Aorta (tissue), 5 donors: Measurements from ENCODE around the gene SLC16A1. TPM values are rescaled to one million over a fixed set of nuclear protein-coding genes. Genes with fewer than 3 reads are reported as not detected.
A peak's percentile ranks its signal among the peaks of the same experiment; 100 is the strongest.

ENCODE experiments used
- ATAC-seq: fragments of 200-7000 bp; cut with Tn5 transposase; one replicate; pipeline ENCODE4 v1.9.1; 2022; ENCODE audit warnings: moderate library complexity; ENCODE audit not compliant: low FRiP score
- DNase-seq, 2 donors: peaks; one replicate each; pipeline ENCODE4 v3.0.0-alpha.2; 2020
- H3K27ac ChIP-seq, 2 donors: one replicate each; pipeline ENCODE4 v1.5.1; 2013; ENCODE audit warnings: low read length in 2 of 2, mild to moderate bottlenecking in 2 of 2, moderate library complexity in 2 of 2, control low read depth in 1 of 2, inconsistent platforms in 1 of 2, low read depth in 1 of 2
- H3K27me3 ChIP-seq, 2 donors: one replicate each; pipeline ENCODE4 v1.6.1; 2013; ENCODE audit warnings: control low read depth in 1 of 2, low read length in 1 of 2, mild to moderate bottlenecking in 1 of 2, moderate library complexity in 1 of 2; ENCODE audit not compliant: insufficient read depth in 2 of 2, control insufficient read depth in 1 of 2
- H3K36me3 ChIP-seq, 2 donors: one replicate each; pipeline ENCODE4 v1.6.1; 2013; ENCODE audit warnings: control low read depth in 1 of 2, low read length in 1 of 2, mild to moderate bottlenecking in 1 of 2; ENCODE audit not compliant: insufficient read depth in 2 of 2, control insufficient read depth in 1 of 2
- H3K4me1 ChIP-seq, 2 donors: one replicate each; pipeline ENCODE4 v1.6.1; 2013; ENCODE audit warnings: low read length in 2 of 2, control low read depth in 1 of 2, mild to moderate bottlenecking in 1 of 2, moderate library complexity in 1 of 2; ENCODE audit not compliant: insufficient read depth in 2 of 2, control insufficient read depth in 1 of 2
- H3K4me3 ChIP-seq, 2 donors: one replicate each; pipeline ENCODE4 v1.5.1; 2013; ENCODE audit warnings: low read length in 2 of 2, control low read depth in 1 of 2, mild to moderate bottlenecking in 1 of 2
- H3K9me3 ChIP-seq: one replicate; pipeline ENCODE4 v1.6.1; 2013; ENCODE audit warnings: mild to moderate bottlenecking, low read length; ENCODE audit not compliant: control insufficient read depth
- WGBS, 2 donors: extraction: QIAGEN DNeasy Blood & Tissue Kit; methylation state at CpG; one replicate each; pipeline ENCODE4 v1.1.7; 2013; 5-methylcytosine and 5-hydroxymethylcytosine counted together
- intact Hi-C, 2 donors: fragments of 100-400 bp; cut with DNase I; formaldehyde crosslinking; loops; one replicate each; pipeline versions ENCODE4 v1.14.2 to v1.15.0; 2022
- polyA plus RNA-seq, 2 donors: library from polyadenylated mRNA; stranded (reverse); fragments of 200-250 nt; gene quantifications; one replicate each; pipeline ENCODE4 v1.2.3, GENCODE V29; 2013
- total RNA-seq, 2 donors: library from RNA; stranded (reverse); fragmentation: NEBNext Ultra II Directional; extraction: Animal tissue kit (Norgen Biotek cat#: 25700); gene quantifications; one replicate each; pipeline ENCODE4 v1.2.1, GENCODE V29; 2021
- donor health status: healthy with polysubstance abuse.
- donor health status: Bipolar disorder and iron deficiency.
- donor health status: DM: no; HTN: no; CAD: no.
- donor health status: DM: no; HTN: no; CAD: no.
- donor health status: DM: yes; HTN: yes; CAD: no.

SLC16A1 gene
- total and polyA plus RNA-seq, 4 donors = 3.0 to 32.4 (median 19.7) TPM

DNA sequence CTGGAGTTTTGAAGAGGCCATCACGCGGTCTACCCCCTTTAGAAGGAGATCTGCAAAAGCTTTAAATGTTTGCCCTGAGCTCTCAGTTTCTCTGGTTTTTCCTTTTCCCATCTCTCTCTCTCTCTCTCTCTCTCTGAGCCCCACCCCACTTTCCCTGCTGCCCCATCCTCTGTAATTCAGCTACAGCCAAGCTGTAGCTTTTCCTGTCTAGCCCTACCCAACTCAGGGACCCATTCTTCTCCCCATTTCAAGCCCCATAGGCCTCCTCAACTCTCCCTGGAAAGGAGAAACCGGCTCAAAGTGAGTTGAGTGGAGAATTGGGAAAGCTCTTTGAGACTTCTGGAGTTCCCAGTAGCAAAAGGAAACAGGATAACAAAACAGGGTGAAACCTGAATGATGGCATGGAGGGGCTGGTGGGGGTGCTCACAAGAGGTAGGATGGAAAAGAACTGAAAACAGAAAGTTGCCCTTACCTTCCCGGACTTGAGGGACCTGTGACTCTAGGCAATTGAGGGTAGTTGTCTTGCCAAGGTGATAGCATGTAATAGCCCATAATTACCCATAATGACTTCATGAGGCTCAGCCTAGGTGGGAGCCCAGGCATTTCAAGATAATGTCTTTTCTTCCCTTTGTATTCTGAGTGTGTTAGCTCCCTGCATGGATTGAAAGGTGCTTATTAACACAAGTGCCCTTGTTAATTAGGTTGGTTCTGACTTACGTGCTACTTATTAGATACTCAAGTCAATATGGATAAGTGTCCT lies 84.9 kb downstream of the SLC16A1 start:
- H3K4me1 ChIP-seq = no peaks in the 10 kb centered on the region
- intact Hi-C loops = no loop called here
- no peaks in the 10 kb centered on the region for H3K9me3 ChIP-seq
- no peak for ATAC-seq
- whole genome bisulfite sequencing, 2 donors = 88 to 89% methylated on average over 5 of the region's 5 CpGs
- H3K27ac ChIP-seq = no peak overlapping the region
- no peaks in the 10 kb centered on the region for H3K36me3 ChIP-seq
- DNase-seq = peak in 1 of 2 donors; percentile 7
- H3K27me3 ChIP-seq = no peaks in the 10 kb centered on the region
- no peak overlapping the region for H3K4me3 ChIP-seq

DNA sequence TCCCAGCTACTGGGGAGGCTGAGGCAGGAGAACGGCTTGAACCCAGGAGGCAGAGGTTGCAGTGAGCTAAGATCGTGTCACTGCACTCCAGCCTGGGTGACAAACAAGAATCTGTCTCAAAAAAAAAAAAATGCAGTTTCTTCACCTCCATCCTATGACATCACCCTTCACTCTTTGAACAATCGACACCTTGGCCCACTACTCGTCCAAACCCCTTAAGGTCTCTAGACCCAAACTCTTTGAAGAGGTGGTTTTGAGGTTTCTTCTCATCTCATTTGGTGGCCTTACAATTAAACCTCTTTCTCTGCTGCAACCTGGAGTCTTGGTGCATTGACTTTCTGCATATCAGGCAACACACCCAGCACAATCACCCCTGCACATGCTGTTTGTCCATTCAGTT lies 86.1 kb downstream of the SLC16A1 start:
- Histone ChIP-seq H3K27ac (no peak overlapping the region), H3K36me3 (no peaks in the 10 kb centered on the region), H3K4me3 (no peak overlapping the region), H3K4me1 (no peaks in the 10 kb centered on the region), H3K9me3 (no peaks in the 10 kb centered on the region), H3K27me3 (no peaks in the 10 kb centered on the region)
- ATAC-seq (no peak), DNase-seq (no peak)
- intact Hi-C loops = no loop called here
- WGBS, 2 donors = 91 to 94% methylated on average over 4 of the region's 4 CpGs

DNA sequence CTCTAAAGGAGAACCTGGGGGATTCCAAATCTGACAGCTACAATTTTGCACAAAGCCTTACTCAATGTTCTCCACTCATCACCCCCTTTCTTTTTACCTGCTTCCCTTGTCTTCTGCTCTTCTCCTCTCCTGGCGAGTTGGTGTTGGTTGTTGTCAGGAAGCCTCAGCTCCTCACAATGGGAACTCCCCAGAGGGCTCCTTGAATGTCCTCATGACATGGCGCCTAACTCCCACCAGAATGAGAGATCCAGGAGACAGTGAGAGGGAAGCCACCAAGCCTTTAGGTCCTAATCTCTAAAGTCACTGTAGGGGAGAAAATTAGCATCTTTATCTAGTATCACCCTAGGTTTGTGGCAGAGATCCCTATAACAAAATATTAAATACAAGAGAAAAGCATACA lies 87.8 kb downstream of the SLC16A1 start:
- intact Hi-C loops = no loop called here
- no peaks in the 10 kb centered on the region for H3K27me3 ChIP-seq
- no peaks in the 10 kb centered on the region for H3K36me3 ChIP-seq
- ATAC-seq (no peak), DNase-seq (no peak)
- no peak overlapping the region for H3K27ac ChIP-seq
- H3K4me1 ChIP-seq = no peaks in the 10 kb centered on the region
- H3K4me3 ChIP-seq = no peak overlapping the region
- 89 to 95% methylated on average over 2 of the region's 2 CpGs for WGBS, 2 donors
- H3K9me3 ChIP-seq = no peaks in the 10 kb centered on the region

DNA sequence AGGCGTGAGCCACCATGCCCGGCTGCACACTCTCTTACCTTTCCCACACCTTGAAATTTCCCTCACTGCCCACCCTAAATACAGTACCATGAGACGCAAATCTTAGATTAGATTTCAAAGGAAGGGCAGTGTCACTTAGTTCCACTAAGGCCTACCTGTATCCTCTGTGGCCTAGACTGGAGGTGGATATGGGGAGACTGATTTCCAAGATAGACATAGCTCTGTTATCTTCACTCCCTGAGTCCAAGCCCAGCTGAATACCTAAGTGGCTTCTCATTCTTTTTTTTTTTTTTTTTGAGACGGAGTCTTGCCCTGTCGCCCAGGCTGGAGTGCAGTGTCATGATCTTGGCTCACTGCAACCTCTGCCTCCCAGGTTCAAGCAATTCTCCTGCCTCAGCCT lies 89.0 kb downstream of the SLC16A1 start:
- WGBS, 2 donors = 98% methylated on average over 5 of the region's 5 CpGs
- no peak for ATAC-seq
- intact Hi-C loops = no loop called here

DNA sequence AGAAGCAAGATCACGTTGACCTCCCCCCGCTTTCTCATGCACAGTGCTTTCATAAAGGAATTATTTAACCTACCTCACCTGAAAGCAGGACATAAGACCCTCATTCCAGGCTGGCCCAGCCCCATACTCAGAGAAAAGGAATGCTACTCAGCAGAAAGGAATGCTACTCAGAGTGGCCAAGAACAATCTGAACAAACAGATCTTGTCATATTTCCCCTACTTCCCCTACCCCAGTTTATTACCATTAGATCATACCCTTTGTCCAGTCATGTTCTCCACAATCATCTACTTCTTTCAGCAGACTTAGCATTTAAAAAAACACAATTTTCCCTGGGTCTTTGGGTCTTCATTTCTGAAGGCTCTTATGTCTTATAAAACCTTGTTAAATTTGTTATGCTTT lies 89.8 kb downstream of the SLC16A1 start:
- Histone ChIP-seq H3K4me1 (no peaks in the 10 kb centered on the region), H3K4me3 (no peak overlapping the region), H3K36me3 (no peaks in the 10 kb centered on the region), H3K27me3 (no peaks in the 10 kb centered on the region), H3K9me3 (no peaks in the 10 kb centered on the region), H3K27ac (no peak overlapping the region)
- ATAC-seq (no peak), DNase-seq (peak in 1 of 2 donors; percentile 8)
- intact Hi-C loops = no loop called here
- 91% methylated on average over 2 of the region's 2 CpGs for WGBS, 2 donors

More for the DNA sequence above, 89.0 kb downstream of the SLC16A1 start:
- H3K36me3 ChIP-seq = no peaks in the 10 kb centered on the region
- H3K27ac ChIP-seq = no peak overlapping the region
- H3K4me1 ChIP-seq = no peaks in the 10 kb centered on the region
- peak in 1 of 2 donors; percentile 31 for DNase-seq
- H3K4me3 ChIP-seq = no peak overlapping the region
- H3K9me3 ChIP-seq = no peaks in the 10 kb centered on the region
- H3K27me3 ChIP-seq = no peaks in the 10 kb centered on the region

DNA sequence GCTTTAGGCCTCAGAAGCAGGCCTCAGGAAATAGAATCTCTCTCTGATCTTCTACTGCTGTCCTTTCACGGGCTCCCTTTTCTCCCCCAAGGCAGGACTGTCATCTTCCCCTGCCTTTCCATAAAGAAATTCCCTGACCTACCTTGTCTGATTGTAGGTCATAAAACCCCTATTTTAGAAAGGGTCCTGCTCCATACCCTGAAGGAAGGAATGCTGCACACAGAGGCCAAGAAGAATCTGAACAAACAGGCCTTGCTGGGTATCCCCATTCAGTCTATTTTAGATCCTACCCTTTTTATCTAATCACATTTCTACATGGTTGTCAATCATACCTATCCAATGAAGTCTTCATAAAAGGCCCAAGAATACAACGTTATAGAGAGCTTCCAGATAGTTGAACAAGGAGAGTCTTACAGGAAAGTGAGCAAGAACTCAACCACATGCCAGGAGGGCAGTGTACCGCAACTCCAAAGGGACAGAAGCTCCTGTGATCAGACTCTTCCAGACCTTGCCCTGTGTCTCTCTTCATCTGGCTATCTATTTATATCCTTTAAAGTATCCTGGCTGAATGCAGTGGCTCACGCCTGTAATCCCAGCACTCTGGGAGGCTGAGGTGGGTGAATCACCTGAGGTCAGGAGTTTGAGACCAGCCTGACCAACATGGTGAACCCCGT lies 93.1 kb downstream of the SLC16A1 start:
- intact Hi-C loops = no loop called here
- Histone ChIP-seq H3K9me3 (no peaks in the 10 kb centered on the region), H3K4me1 (no peaks in the 10 kb centered on the region), H3K27me3 (no peaks in the 10 kb centered on the region), H3K27ac (no peak overlapping the region), H3K4me3 (no peak overlapping the region), H3K36me3 (no peaks in the 10 kb centered on the region)
- ATAC-seq (no peak), DNase-seq (no peak)
- WGBS, 2 donors = 88 to 94% methylated on average over 5 of the region's 5 CpGs

Other genes starting within 250 kb of the SLC16A1 start
- 100 to 1,000 TPM; 269 to 316 TPM for gene RHOC, start 249.1 kb downstream of the SLC16A1 start, total RNA-seq
- gene RHOC, start 249.1 kb downstream of the SLC16A1 start, polyA plus RNA-seq = 100 to 1,000 TPM; 433 to 540 TPM
- gene PPM1J, start 240.9 kb downstream of the SLC16A1 start, total RNA-seq = 1 to 10 TPM; 3.7 to 4.3 TPM
- gene PPM1J, start 240.9 kb downstream of the SLC16A1 start, polyA plus RNA-seq = 1 to 10 TPM in 1 of 2 donors, not detected in 1; 7.1 TPM
- 10 to 100 TPM; 15.1 to 24.7 TPM for gene LRIG2, start 117.0 kb upstream of the SLC16A1 start, total RNA-seq
- gene LRIG2, start 117.0 kb upstream of the SLC16A1 start, polyA plus RNA-seq = 1 to 10 TPM; 1.8 to 3.6 TPM